Measurements from ENCODE around the gene RCOR3. TPM values are rescaled to one million over a fixed set of nuclear protein-coding genes. Genes with fewer than 3 reads are reported as not detected.

Gene RCOR3
- total RNA-seq, result 30.9 and 45.9 TPM in 2 replicates

GRCh38 chr1:211258756-211259637 is at the start of gene RCOR3:
RCOR3 (plus strand) TSS chr1:211259366; CDS start chr1:211259561, 195 bp downstream.

DNA sequence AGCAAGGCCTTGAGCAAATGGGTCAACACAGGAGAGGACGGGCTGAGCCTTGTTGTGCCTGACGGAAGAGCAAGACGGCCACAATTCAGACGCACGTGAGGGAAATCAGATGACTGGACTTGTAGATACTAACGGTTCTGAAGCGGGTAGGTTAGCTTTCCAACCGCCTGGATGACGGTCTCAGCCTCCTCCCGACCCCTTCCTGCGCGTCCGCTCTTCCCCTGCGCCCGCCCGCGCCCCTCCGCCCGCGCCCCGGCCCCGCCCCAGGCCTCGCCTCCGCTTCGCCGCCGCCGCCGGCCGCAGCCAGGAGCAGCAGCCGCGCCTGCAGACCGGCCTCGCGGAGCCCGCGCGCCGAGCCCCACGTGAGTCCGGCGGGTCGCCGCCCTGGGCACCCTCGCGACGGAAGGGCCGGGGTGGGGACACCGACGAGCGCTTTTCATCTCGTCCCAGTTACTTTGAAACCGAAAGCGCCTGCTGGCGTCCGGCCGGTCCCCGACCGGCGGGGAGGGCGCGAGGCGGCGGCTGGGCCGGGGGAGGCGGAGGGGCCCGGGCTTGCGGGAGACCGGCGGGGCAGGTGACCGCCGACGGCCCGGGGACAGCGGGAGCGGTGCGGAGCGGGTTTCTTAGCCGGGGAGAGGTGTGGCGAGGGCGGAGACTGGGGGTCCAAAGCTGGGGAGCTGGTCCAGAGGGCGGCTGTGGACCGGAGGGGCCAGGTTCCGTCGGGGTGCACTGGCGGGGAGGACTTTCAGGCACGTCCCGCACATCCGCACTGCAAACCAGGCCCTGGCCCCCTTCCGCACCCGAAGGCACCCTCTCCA is 67.6 kb downstream of the RCOR3 start, which contains the start of gene TRAF5:
Gene TRAF5, plus strand, starts transcription at position 306 of the 818 bp plus-strand sequence. CDS start 26,407 bp downstream, outside the sequence.

Other genes with a start within 250 kb of the RCOR3 start
- gene KCNH1, start 125.2 kb upstream of the RCOR3 start, total RNA-seq, result under 0.01 and 0.11 TPM in 2 replicates
- gene TRAF5, start 67.5 kb downstream of the RCOR3 start, total RNA-seq, result 1.2 and 2.0 TPM in 2 replicates
- not detected in 2 replicates for gene RD3, start 232.8 kb downstream of the RCOR3 start, total RNA-seq

All from placental epithelial cell (primary cell).